ENCODE data around the gene GSAP. TPM values are rescaled to one million over a fixed set of nuclear protein-coding genes. Genes with fewer than 3 reads are reported as not detected.

GSAP gene
- total RNA-seq, 4 donors from 2014 or later = 14.3 to 25.5 (median 22.0) TPM

DNA sequence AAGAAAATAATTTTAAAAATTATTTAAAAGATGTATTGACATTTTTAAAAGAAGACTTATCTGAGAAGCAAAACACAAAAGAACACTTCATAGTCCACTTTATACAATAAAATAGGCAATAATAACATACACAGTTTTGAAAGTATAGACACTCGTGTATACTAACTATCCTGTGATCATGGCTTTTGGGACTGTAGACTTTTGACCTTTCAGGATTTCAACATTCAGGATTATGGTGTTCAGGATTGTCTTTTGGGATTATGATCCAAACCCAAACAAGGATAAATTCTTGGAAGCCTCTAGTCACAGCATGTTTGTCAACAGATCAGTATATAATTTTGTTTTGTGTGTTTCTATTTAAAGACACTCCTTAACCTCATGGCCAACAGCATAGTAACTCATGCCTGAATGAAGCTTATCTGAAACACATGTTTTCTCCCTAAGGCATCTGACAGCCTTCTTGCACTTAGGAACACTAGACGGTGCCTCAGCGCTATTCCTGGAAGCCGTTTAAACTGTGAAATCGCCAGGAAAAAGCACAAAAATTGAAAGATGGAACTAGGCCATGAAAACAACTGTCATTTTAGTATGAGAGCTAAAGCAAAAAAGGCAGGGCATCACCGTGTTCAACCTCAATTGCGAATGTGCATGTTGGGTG lies 29.9 kb downstream of the GSAP start:
- TF ChIP-seq POLR2A (IDR thresholded peaks at IDR 0.05) (no peak), EP300 (IDR thresholded peaks at IDR 0.05) (no peak)
- TF ChIP-seq, protein P1, sequence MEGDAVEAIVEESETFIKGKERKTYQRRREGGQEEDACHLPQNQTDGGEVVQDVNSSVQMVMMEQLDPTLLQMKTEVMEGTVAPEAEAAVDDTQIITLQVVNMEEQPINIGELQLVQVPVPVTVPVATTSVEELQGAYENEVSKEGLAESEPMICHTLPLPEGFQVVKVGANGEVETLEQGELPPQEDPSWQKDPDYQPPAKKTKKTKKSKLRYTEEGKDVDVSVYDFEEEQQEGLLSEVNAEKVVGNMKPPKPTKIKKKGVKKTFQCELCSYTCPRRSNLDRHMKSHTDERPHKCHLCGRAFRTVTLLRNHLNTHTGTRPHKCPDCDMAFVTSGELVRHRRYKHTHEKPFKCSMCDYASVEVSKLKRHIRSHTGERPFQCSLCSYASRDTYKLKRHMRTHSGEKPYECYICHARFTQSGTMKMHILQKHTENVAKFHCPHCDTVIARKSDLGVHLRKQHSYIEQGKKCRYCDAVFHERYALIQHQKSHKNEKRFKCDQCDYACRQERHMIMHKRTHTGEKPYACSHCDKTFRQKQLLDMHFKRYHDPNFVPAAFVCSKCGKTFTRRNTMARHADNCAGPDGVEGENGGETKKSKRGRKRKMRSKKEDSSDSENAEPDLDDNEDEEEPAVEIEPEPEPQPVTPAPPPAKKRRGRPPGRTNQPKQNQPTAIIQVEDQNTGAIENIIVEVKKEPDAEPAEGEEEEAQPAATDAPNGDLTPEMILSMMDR (IDR thresholded peaks at IDR 0.05) = no peak
- Histone ChIP-seq H3K27ac (no peak overlapping the region), H3K4me1 (no peaks in the 10 kb centered on the region), H3K27me3 (no peaks in the 10 kb centered on the region), H3K9me3 (no peaks in the 10 kb centered on the region), H3K4me3 (no peak overlapping the region), H3K36me3 (peaks cover 0 to 22% (median 0%) of the 10 kb centered on the region in 3 donors)
- WGBS, 2 donors = 68 to 71% methylated on average over 7 of the region's 7 CpGs
- DNase-seq (ENCODE audit: low spot score in 2 of 2) = no peak

DNA sequence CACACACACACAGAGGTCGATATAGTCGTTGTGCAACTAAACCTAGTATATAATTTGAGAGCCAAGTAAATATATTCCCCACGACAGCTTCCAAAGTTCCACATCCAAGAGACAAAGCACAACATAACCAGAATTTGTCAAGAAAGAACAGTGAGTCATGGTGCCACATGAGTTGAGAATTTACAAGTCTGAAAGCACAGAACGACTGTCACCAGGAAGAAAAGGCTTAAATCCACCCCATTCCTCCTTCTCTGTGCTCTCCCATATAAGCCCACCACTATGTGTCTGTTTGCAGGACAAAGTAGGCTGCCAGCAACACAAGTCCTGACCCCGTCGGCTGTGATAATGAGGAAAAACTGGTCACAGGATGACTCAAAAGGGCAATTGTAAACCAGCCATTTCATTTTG lies 32.8 kb downstream of the GSAP start:
- TF ChIP-seq POLR2A (IDR thresholded peaks at IDR 0.05) = no peak
- TF ChIP-seq EP300 (IDR thresholded peaks at IDR 0.05) = no peak
- TF ChIP-seq, protein P1 (IDR thresholded peaks at IDR 0.05) = no peak
- Histone ChIP-seq H3K9me3 (no peaks in the 10 kb centered on the region), H3K4me1 (no peaks in the 10 kb centered on the region), H3K36me3 (peaks cover 0 to 40% (median 0%) of the 10 kb centered on the region in 3 donors), H3K27me3 (no peaks in the 10 kb centered on the region), H3K4me3 (no peak overlapping the region), H3K27ac (peak overlapping the region in 2 of 4 donors; percentile 57 to 58)
- DNase-seq (ENCODE audit: low spot score in 2 of 2) = no peak
- 45 to 57% methylated on average over 6 of the region's 6 CpGs for WGBS, 2 donors

DNA sequence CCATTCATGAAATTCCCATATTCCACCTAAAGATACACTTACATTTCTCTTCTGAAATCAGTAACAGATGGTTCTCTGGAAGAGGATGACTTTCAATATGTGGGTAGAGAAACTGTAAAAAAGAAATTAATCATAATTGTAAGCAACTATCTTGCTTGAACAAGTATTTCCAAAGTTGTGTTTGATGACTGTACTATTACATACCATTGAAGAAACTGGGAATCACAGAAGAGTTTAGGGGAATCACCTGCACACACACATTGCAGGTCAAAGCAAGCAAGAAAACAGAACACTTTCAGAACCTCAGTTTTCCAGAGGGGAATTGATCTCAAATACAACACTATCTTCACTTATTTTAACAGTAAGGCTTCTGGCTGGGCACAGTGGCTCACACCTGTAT lies 33.6 kb downstream of the GSAP start:
- Histone ChIP-seq H3K36me3 (peaks cover 0 to 46% (median 0%) of the 10 kb centered on the region in 3 donors), H3K4me3 (no peak overlapping the region), H3K4me1 (no peaks in the 10 kb centered on the region), H3K27ac (peak overlapping the region in 2 of 4 donors; percentile 57 to 58), H3K9me3 (no peaks in the 10 kb centered on the region), H3K27me3 (no peaks in the 10 kb centered on the region)
- TF ChIP-seq EP300 (IDR thresholded peaks at IDR 0.05) = no peak
- no peak for TF ChIP-seq POLR2A (IDR thresholded peaks at IDR 0.05)
- TF ChIP-seq, protein P1 (IDR thresholded peaks at IDR 0.05) = no peak
- DNase-seq (ENCODE audit: low spot score in 2 of 2) = no peak

DNA sequence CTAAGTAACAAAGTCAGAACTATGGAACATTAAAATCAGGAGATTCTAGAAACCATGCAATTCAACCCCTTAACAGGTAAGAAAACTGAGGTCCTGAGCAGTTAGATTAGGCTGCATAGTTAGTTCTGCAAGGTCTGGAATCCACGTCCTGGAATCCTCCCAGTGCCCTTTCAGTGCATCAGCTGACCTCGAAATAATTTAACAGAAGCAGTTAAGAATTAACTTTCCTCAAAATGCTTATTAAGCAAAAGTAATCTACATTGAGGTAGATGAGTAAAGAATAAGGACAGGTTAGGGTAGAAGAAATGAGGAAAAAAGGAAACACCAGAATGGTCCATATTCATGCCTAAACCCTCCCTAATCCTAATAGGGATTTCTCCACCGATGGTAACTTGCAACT lies 37.6 kb downstream of the GSAP start:
- WGBS, 2 donors = 90 to 92% methylated on average over 3 of the region's 3 CpGs
- peaks cover 0 to 57% (median 7%) of the 10 kb centered on the region in 3 donors for H3K36me3 ChIP-seq

DNA sequence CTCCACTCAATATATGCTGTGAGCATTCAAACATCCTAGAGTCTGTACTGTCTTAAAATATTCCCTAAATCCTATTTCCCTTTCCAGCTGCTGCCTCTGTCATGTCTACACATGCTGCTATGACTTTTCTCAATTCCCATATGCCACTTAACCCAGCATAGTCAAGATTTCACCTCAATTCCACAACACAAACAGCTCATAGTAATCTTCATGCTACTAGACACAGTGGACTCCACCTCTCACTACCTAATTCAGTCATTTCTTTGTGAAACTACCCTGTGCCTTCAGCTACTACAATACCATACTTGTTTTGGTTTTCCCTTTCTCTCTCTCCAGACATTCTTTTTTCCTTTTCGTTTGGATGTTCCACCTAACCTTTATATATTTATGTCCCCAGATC lies 45.5 kb downstream of the GSAP start:
- Histone ChIP-seq H3K4me3 (no peak overlapping the region), H3K27me3 (no peaks in the 10 kb centered on the region), H3K36me3 (peaks cover 0 to 43% (median 7%) of the 10 kb centered on the region in 3 donors), H3K9me3 (no peaks in the 10 kb centered on the region), H3K27ac (no peak overlapping the region), H3K4me1 (no peaks in the 10 kb centered on the region)
- TF ChIP-seq, protein P1 (IDR thresholded peaks at IDR 0.05) = no peak
- TF ChIP-seq EP300 (IDR thresholded peaks at IDR 0.05) (no peak), POLR2A (IDR thresholded peaks at IDR 0.05) (no peak)
- 57 to 72% methylated on average over 1 of the region's 1 CpG for WGBS, 2 donors
- no peak for DNase-seq (ENCODE audit: low spot score in 2 of 2)

More for the DNA sequence above, 37.6 kb downstream of the GSAP start:
- no peaks in the 10 kb centered on the region for H3K27me3 ChIP-seq
- H3K27ac ChIP-seq = no peak overlapping the region
- no peak overlapping the region for H3K4me3 ChIP-seq
- TF ChIP-seq EP300 (IDR thresholded peaks at IDR 0.05) (no peak), POLR2A (IDR thresholded peaks at IDR 0.05) (no peak)
- TF ChIP-seq, protein P1 (IDR thresholded peaks at IDR 0.05) = no peak
- no peaks in the 10 kb centered on the region for H3K9me3 ChIP-seq
- H3K4me1 ChIP-seq = no peaks in the 10 kb centered on the region
- DNase-seq (ENCODE audit: low spot score in 2 of 2) = no peak
